Activated T-helper 17 cell treated with anti-CD3 and anti-CD28 coated beads, Interleukin-2, amount 50 U/mL, for 72 hours (primary cell): Measurements from ENCODE around the gene THRAP3. TPM values are rescaled to one million over a fixed set of nuclear protein-coding genes. Genes with fewer than 3 reads are reported as not detected.
A peak's percentile ranks its signal among the peaks of the same experiment; 100 is the strongest.
"Not testable (repeated sequence)": the region's sequence is repeated elsewhere in the genome, so short reads cannot be mapped to it uniquely, and the experiment has no call there.

Experiments
- ATAC-seq: fragments of 150-1000 bp; cut with Tn5 transposase; replicated peaks from 2 replicates; pipeline ENCODE4 v1.10.0; 2021; ENCODE audit warnings: mild to moderate bottlenecking, moderate library complexity
- H3K27ac Mint-ChIP-seq: one replicate; pipeline ENCODE4 v1.8.0; 2022; ENCODE audit warnings: mixed read lengths
- H3K27me3 Mint-ChIP-seq: one replicate; pipeline ENCODE4 v1.8.0; 2022; ENCODE audit warnings: mixed read lengths
- H3K36me3 Mint-ChIP-seq: one replicate; pipeline ENCODE4 v1.8.0; 2022; ENCODE audit warnings: low read depth, mild to moderate bottlenecking, mixed read lengths
- H3K4me1 Mint-ChIP-seq: one replicate; pipeline ENCODE4 v1.8.0; 2022; ENCODE audit warnings: mixed read lengths
- H3K4me3 Mint-ChIP-seq: one replicate; pipeline ENCODE4 v1.8.0; 2022; ENCODE audit warnings: mild to moderate bottlenecking, mixed read lengths
- H3K9me3 Mint-ChIP-seq: one replicate; pipeline ENCODE4 v1.8.0; 2022; ENCODE audit warnings: mixed read lengths
- total RNA-seq, 2 donors: library from RNA; stranded (reverse); gene quantifications; one replicate each; pipeline ENCODE4 v1.2.3, GENCODE V29; 2022

Gene THRAP3
- total RNA-seq, 2 donors from 2014 or later: 115 to 152 TPM

- no peaks in the 10 kb centered on the region for H3K36me3 Mint-ChIP-seq
- ATAC-seq: no peak
- H3K4me3 Mint-ChIP-seq: no peak overlapping the region
- H3K9me3 Mint-ChIP-seq: no peaks in the 10 kb centered on the region
- no peak overlapping the region for H3K27ac Mint-ChIP-seq
- H3K27me3 Mint-ChIP-seq: peaks cover 4% of the 10 kb centered on the region
- no peaks in the 10 kb centered on the region for H3K4me1 Mint-ChIP-seq
Measured at GRCh38 chr1:36199934-36200741, 24.1 kb upstream of the THRAP3 start.

GRCh38 chr1:36203027-36203553, 21.2 kb upstream of the THRAP3 start:
- no peaks in the 10 kb centered on the region for H3K9me3 Mint-ChIP-seq
- H3K4me1 Mint-ChIP-seq: no peaks in the 10 kb centered on the region
- no peak overlapping the region for H3K27ac Mint-ChIP-seq
- ATAC-seq: no peak
- H3K27me3 Mint-ChIP-seq: peaks cover 4% of the 10 kb centered on the region
- no peak overlapping the region for H3K4me3 Mint-ChIP-seq
- no peaks in the 10 kb centered on the region for H3K36me3 Mint-ChIP-seq

DNA sequence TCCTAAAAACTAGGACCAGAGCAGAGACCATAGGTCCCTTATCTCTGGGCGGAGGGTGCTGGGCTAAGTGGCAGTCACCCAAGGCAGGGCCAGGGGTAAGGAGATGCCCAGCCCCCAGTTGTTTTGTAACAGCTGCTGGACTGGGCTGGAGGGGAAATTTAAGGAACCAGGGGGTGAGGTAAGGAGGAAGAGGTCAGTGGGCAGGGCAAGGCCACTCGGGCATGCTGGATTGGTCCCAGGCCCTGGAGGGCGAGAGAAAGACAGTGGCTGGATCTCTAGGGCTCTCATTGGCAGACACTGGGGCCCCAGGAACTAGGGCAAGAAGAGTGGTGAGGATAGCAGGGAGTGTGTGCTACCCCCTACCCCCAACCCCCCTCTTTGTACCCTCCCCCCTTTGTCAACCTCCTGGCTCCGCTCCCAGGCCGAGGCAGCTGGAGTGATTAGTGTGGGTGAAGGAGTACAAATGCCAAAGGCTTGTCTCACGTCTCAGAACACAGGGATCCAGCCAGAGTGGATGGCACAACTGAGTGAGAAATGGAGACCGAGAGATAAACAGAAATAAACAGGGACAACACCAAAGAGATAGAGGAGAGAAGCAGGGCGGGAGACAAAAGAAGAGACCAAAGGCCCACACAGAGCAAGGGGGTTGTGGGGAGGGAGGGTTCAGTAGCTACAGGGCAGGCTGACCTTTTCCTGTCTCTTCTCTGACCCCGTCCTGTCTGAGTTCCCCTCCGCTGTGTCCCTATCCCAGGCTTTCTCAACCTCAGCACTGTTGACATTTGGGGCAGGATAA, 20.5 kb upstream of the THRAP3 start:
- Mint-ChIP-seq H3K27me3 (peaks cover 4% of the 10 kb centered on the region), H3K4me3 (no peak overlapping the region), H3K27ac (no peak overlapping the region)

DNA sequence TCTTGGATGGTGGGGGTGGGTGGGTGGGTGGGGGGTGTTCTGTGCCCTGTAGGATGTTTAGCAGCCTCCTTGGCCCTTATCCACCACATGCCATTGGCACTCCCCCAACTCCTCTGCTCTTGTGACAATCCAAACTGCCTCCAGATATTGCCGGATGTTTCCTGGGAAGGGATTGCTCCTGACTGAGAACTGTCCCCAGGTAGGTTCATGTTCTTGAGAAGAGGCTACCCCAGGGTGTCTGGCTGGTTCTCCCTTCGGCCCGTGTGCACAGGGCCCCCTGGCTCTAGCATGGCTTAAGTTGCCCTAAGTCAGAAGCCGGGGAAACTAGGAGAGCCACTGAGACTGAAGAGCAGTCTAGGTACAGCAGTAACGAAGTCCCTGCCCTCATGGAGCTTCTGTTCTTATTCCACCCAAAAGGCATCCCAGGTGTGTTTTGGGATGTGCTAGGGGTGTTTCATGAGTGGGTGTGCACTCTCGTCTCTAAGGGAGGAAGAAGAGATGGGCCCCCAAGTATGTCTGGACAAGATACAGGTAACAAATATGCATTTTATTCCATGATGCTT, 19.8 kb upstream of the THRAP3 start:
- Mint-ChIP-seq H3K9me3 (no peaks in the 10 kb centered on the region), H3K4me1 (no peaks in the 10 kb centered on the region), H3K27ac (no peak overlapping the region), H3K27me3 (peaks cover 4% of the 10 kb centered on the region), H3K36me3 (no peaks in the 10 kb centered on the region), H3K4me3 (no peak overlapping the region)
- ATAC-seq: no peak

More for the DNA sequence above, 20.5 kb upstream of the THRAP3 start:
- Mint-ChIP-seq H3K36me3 (no peaks in the 10 kb centered on the region), H3K4me1 (no peaks in the 10 kb centered on the region), H3K9me3 (no peaks in the 10 kb centered on the region)
- no peak for ATAC-seq

DNA sequence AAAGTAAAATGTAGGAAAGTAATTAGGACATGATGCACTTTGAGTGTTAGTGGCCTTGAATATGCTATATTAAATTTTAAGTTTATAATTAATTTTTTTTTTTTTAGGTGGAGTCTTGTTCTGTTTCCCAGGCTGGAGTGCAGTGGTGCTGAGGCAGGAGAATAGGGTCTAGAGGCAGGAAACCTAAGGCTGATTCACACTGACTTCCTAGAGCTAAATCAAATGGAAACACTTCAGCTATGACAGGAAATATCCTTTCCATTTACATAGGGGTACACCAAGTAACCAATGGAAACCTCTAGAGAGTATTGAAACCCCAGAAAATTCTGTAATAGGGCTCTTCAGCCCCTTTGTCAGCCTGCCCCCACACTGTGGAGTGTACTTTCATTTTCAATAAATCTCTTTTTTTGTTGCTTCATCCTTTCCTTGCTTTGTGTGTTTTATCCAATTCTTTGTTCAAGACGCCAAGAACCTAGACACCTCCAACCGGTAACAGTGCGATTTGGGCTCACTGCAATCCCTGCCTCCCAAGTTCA, 17.9 kb upstream of the THRAP3 start:
- H3K9me3 Mint-ChIP-seq: no peaks in the 10 kb centered on the region
- H3K27ac Mint-ChIP-seq: peak overlapping the region; percentile 35
- no peaks in the 10 kb centered on the region for H3K27me3 Mint-ChIP-seq
- ATAC-seq: peak; percentile 64
- no peaks in the 10 kb centered on the region for H3K4me1 Mint-ChIP-seq
- no peaks in the 10 kb centered on the region for H3K36me3 Mint-ChIP-seq
- H3K4me3 Mint-ChIP-seq: peak overlapping the region; percentile 19

- H3K27ac Mint-ChIP-seq: peak overlapping the region; percentile 35
- H3K9me3 Mint-ChIP-seq: no peaks in the 10 kb centered on the region
- H3K4me3 Mint-ChIP-seq: peak overlapping the region; percentile 19
- no peaks in the 10 kb centered on the region for H3K4me1 Mint-ChIP-seq
- no peaks in the 10 kb centered on the region for H3K36me3 Mint-ChIP-seq
- no peak for ATAC-seq
- H3K27me3 Mint-ChIP-seq: no peaks in the 10 kb centered on the region
Measured at GRCh38 chr1:36207339-36207738, 16.9 kb upstream of the THRAP3 start.

DNA sequence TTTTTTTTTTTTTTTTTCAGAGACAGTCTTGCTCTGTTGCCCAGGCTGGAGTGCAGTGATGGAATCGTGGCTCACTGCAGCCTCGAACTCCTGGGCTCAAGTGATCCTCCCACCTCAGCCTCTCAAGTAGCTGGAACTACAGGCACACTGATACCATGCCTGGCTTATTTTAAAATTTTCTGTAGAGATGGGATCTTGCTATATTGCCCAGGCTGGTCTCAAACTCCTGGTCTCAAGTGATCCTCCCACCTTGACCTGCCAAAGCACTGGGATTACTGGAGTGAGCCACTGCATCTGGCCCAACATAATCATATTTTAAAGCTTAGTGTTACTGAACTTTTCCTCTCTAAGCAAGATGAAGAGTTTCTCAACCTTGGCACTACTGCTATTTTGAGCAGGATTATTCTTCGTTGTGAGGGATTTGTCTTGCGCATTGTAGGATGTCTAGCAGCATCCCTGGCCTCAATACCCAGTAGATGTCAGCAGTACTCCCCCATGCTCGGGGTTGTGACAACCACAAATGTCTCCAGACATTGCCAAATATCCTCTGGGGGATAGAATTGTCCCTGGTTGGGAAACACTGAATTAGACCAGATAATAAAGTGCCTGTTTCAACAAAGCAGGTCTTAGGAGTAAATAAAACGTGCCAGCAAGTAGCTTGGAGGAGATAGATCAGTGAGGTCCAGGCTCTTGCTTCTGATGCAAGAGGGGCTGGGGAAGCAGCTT, 15.1 kb upstream of the THRAP3 start:
- no peaks in the 10 kb centered on the region for H3K9me3 Mint-ChIP-seq
- H3K36me3 Mint-ChIP-seq: no peaks in the 10 kb centered on the region
- no peaks in the 10 kb centered on the region for H3K27me3 Mint-ChIP-seq
- H3K4me1 Mint-ChIP-seq: no peaks in the 10 kb centered on the region
- H3K4me3 Mint-ChIP-seq: no peak overlapping the region
- no peak overlapping the region for H3K27ac Mint-ChIP-seq
- ATAC-seq: no peak

- Mint-ChIP-seq H3K27ac (no peak overlapping the region), H3K4me3 (no peak overlapping the region), H3K36me3 (no peaks in the 10 kb centered on the region), H3K27me3 (no peaks in the 10 kb centered on the region), H3K9me3 (no peaks in the 10 kb centered on the region), H3K4me1 (no peaks in the 10 kb centered on the region)
- ATAC-seq: no peak
Measured at GRCh38 chr1:36211307-36211706, 12.9 kb upstream of the THRAP3 start.

DNA sequence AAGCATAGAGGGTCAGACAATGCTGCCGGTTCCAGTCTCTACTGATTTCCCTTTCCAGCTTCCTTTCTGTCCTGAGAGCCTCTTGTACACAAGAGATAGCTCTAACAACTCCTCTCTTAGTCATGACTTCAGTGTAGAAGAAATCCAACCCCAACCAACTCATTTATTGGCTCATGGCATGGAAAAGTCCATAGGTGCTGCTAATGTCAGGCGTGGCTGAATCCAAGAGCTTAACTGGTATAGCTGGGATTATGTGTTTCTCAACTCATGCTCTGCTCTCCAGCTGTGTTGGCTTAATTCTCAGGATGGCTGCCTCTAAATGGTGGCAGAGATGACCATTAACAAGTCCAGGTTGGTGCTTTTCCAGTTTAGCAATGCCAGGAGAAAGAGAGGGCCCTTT, 12.4 kb upstream of the THRAP3 start:
- Mint-ChIP-seq H3K27ac (no peak overlapping the region), H3K27me3 (no peaks in the 10 kb centered on the region), H3K4me3 (no peak overlapping the region), H3K4me1 (no peaks in the 10 kb centered on the region), H3K36me3 (no peaks in the 10 kb centered on the region), H3K9me3 (no peaks in the 10 kb centered on the region)
- ATAC-seq: no peak

DNA sequence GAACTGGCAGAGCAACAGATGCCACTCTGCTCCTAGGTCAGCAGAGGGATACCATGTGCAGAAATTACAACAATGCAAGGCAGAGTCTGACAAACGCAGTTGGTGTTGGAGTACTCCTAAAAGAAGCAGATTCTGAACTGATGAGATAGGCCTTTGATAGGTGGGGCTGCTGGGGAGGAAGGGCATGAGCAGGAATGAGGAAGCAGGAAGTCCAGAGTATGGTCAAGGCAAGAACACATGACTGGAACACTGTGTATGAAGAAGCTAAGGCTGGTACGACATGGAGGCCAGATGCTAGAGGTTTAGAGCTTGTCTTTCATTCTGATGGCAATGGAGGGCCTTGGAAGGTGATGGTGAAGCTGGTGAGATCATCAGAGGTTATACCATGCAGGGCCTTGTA, 11.5 kb upstream of the THRAP3 start:
- no peak for ATAC-seq
- Mint-ChIP-seq H3K4me1 (no peaks in the 10 kb centered on the region), H3K9me3 (no peaks in the 10 kb centered on the region), H3K27me3 (no peaks in the 10 kb centered on the region), H3K4me3 (no peak overlapping the region), H3K27ac (peak overlapping the region; percentile 11), H3K36me3 (no peaks in the 10 kb centered on the region)

DNA sequence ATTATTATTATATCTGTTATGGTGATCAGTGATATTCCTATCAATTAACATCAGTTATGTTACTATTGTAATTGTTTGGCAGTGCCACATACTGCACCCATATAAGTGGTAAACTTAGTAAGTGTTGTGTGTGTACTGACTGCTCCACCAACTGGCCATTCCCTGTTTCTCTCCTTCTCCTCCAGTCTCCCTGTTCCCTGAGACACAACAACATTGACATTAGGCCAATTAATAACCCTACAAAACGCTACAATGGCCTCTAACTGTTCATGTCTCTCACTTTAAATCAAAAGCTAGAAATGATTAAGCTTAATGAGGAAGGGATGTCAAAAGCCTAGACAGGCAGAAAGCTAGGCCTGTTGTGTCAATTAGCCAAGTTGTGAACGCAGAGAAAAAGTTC, 6.6 kb upstream of the THRAP3 start:
- H3K36me3 Mint-ChIP-seq: no peaks in the 10 kb centered on the region
- H3K4me3 Mint-ChIP-seq: no peak overlapping the region
- no peak for ATAC-seq
- H3K4me1 Mint-ChIP-seq: no peaks in the 10 kb centered on the region
- H3K27me3 Mint-ChIP-seq: no peaks in the 10 kb centered on the region
- no peaks in the 10 kb centered on the region for H3K9me3 Mint-ChIP-seq
- H3K27ac Mint-ChIP-seq: peak overlapping the region; percentile 21

GRCh38 chr1:36221901-36222300, 2.3 kb upstream of the THRAP3 start:
- Mint-ChIP-seq H3K36me3 (peaks cover 27% of the 10 kb centered on the region), H3K4me1 (peaks cover 11% of the 10 kb centered on the region)
- H3K9me3 Mint-ChIP-seq, H3K4me3 Mint-ChIP-seq, H3K27ac Mint-ChIP-seq, ATAC-seq, H3K27me3 Mint-ChIP-seq: not testable (repeated sequence)

DNA sequence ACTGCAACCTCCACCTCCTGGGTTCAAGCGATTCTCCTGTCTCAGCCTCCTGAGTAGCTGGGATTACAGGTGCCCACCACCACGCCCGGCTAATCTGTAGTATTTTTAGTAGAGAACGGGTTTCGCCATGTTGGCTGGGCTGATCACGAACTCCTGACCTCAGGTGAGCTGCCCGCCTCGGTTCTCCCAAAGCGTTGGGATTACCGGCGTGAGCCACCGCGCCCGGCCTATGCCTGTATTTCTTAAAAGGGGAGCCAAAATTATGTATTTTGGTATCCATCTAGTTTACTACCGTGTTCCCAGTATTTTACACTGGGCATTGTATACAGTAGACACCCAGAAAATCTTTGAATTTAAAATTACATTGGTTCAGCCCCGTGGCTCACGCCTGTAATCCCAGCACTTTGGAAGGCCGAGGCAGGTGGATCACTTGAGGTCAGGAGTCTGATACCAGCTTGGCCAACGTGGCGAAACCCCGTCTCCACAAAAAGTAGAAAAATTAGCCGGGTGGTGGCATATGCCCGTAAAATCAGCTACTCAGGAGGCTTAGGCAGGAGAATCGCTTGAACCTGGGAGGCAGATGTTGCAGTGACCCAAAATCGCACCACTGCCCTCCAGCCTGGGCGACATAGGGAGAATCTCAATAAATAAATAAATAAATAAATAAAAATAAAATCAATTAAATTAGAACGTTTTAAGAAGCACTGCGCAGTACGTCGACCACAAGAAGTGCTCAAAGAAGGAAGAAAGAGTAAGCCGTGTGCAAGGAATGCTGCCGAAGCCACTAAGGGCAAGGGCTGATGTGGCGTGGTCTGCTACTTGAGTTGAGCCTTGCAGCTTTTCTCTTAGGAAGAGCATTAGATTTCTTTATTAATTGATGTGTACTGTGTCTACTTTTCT, 1.5 kb upstream of the THRAP3 start:
- H3K27me3 Mint-ChIP-seq: no peaks in the 10 kb centered on the region
- ATAC-seq: no peak
- H3K36me3 Mint-ChIP-seq: peaks cover 36% of the 10 kb centered on the region

More for the DNA sequence above, 1.5 kb upstream of the THRAP3 start:
- no peaks in the 10 kb centered on the region for H3K9me3 Mint-ChIP-seq
- peaks cover 17% of the 10 kb centered on the region for H3K4me1 Mint-ChIP-seq
- H3K4me3 Mint-ChIP-seq: peak overlapping the region; percentile 98
- peak overlapping the region; percentile 98 for H3K27ac Mint-ChIP-seq
